ENCODE results near the gene FRRS1L.

GRCh38 chr9:109213285-109214121 is 46.5 kb upstream of the FRRS1L start:
- TF ChIP-seq, protein P1, sequence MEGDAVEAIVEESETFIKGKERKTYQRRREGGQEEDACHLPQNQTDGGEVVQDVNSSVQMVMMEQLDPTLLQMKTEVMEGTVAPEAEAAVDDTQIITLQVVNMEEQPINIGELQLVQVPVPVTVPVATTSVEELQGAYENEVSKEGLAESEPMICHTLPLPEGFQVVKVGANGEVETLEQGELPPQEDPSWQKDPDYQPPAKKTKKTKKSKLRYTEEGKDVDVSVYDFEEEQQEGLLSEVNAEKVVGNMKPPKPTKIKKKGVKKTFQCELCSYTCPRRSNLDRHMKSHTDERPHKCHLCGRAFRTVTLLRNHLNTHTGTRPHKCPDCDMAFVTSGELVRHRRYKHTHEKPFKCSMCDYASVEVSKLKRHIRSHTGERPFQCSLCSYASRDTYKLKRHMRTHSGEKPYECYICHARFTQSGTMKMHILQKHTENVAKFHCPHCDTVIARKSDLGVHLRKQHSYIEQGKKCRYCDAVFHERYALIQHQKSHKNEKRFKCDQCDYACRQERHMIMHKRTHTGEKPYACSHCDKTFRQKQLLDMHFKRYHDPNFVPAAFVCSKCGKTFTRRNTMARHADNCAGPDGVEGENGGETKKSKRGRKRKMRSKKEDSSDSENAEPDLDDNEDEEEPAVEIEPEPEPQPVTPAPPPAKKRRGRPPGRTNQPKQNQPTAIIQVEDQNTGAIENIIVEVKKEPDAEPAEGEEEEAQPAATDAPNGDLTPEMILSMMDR (IDR thresholded peaks at IDR 0.05): no peak
- TF ChIP-seq POLR2A (IDR thresholded peaks at IDR 0.05): no peak

Data from lower leg skin (tissue), 3 donors.